Stimulated activated CD4-positive, alpha-beta T cell treated with anti-CD3 and anti-CD28 coated beads, Interleukin-4, amount 100 ng/mL, for 48 hours (primary cell): Measurements from ENCODE around the gene CDH23.
A peak's percentile ranks its signal among the peaks of the same experiment; 100 is the strongest.

Experiments
- DNase-seq, 2 donors: peaks; one replicate each; pipeline ENCODE4 v3.0.0-alpha.2; 2020; ENCODE audit warnings: low read depth in 2 of 2

The CDH23 gene

DNA sequence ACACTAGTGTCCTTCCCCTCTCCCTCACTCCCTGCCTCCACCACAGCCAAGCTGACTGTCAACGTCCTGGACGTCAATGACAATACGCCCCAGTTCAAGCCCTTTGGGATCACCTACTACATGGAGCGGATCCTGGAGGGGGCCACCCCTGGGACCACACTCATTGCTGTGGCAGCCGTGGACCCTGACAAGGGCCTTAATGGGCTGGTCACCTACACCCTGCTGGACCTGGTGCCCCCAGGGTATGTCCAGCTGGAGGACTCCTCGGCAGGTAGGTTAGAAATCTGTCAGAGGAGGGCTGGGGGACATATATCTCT lies 401.5 kb downstream of the CDH23 start:
- DNase-seq: no peak

DNA sequence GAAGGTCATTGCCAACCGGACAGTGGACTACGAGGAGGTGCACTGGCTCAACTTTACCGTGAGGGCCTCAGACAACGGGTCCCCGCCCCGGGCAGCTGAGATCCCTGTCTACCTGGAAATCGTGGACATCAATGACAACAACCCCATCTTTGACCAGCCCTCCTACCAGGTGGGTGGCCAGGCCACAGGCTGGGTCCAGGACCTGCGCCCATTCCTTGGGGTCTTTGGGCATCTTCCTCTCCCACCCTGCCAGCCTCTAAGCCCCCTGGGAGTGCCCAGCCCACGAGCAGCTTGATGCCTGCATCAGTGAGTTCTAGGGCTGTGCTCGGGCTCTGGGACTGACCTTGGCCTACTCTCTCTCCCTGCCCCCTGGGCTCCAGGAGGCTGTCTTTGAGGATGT lies 402.4 kb downstream of the CDH23 start:
- DNase-seq: no peak

DNA sequence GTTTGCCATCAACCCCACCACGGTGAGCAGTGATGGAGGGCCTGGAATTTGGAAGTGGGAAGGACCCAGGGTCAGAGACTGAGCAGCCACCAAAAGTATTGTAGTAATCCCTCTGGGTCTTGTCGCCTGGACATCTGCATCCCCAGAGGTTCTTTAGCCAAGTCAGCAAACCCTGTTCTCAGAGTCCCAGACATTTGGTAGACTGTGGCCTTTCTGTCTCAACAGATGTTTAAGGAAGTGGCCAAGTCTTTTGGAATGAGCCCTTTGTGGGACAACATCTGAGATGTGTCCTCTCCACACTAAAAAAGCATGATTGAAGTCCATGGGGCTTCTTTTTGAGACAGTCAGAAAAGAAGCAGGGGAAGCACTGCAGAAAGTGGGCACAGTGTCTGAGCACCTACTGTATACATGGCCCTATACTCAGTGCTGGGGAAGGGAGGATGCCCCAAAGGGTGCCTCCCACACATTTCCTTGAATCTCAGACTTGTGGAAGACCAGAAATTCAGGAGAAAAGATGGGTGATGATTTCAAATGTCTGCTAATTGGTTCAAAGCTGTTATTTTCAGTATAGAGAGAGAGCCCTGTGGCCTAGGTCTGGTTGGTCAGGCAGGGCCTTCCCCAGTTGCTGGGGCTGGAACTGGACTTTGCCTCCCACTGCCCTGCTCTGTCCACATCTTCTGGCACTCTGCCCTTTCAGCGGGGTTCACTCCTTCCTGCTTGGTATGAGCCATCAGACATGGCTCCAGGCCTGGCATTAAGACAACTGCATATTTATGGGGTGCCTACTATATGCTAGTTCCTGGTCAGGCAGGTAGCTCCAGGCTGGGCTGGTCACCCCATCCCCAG lies 403.1 kb downstream of the CDH23 start:
- no peak for DNase-seq

DNA sequence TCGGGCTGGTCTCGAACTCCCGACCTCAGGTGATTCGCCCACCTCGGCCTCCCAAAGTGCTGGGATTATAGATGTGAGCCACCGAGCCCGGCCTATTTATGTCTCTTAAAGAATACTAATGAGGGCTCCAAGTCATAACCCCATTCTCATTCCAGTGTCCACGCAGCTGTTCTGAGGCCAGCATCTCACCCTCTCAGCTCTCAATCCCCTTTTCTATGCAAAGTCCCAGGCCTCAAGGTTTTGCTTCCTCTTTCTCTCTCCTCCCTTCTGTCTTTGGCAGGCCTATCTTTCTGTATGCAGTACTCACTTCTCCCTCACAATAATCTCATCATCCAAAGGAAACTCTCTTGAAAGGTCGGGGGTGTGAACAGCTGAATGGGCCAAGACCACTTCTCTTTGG lies 404.6 kb downstream of the CDH23 start:
- DNase-seq: no peak

DNA sequence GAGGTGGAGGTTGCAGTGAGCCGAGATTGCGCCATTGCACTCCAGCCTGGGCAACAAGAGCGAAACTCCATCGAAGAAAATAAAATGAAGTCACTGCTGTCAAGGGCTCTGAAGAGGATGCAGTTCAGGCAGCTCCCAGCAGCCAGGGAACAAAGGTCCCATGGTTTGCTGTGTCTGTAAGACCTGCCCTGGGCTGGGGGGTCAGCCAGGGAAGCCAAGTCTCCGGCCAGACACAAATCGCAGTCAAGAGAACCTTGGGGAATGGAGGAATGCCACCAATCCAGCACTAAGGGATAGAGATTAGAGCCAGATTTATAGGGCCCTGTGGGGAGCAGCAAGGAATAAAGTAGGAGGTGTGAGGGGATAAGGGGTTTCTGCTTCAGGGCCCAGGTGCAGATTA lies 405.5 kb downstream of the CDH23 start:
- no peak for DNase-seq

DNA sequence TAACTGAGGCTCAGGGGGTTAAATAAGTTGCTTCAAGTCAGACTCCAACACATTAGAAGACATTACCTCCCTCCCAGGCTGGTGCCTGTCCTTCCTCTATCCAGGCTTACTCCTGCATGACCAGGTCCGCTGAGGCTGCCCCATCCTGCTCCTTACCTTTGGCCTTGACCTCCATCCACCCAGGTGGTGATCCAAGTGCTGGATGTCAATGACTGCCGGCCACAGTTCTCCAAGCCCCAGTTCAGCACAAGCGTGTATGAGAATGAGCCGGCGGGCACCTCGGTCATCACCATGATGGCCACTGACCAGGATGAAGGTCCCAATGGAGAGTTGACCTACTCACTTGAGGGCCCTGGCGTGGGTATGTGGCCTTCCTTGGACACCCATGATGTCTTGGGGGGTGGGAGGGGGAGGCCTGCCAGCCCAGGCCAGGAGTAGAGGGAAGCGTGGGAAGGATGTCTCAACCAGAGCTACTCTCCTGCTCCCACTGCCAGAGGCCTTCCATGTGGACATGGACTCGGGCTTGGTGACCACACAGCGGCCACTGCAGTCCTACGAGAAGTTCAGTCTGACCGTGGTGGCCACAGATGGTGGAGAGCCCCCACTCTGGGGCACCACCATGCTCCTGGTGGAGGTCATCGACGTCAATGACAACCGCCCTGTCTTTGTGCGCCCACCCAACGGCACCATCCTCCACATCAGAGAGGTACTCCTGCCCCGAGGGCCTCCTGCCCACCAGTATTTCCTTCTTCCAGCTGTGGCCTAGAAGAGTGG lies 406.2 kb downstream of the CDH23 start:
- DNase-seq: no peak

DNA sequence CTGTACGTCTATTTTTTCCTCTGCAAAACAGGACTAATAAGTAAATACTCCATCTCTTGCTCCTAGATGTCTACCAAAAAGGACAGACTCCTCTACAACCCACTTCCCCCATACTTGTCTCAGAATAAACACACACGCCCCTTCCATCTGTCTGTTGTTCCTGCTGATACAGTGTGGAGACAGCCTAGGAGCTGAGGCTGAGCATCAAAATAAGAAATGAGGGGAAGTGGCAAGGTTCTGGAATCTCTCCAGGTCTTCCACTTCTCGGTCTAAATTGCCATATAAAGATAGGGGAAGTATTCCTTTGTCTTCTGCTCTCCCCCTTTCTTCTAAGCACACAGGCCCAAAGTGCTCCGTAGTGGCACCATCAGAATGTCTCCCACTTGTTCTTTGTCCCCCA lies 407.4 kb downstream of the CDH23 start:
- no peak for DNase-seq

DNA sequence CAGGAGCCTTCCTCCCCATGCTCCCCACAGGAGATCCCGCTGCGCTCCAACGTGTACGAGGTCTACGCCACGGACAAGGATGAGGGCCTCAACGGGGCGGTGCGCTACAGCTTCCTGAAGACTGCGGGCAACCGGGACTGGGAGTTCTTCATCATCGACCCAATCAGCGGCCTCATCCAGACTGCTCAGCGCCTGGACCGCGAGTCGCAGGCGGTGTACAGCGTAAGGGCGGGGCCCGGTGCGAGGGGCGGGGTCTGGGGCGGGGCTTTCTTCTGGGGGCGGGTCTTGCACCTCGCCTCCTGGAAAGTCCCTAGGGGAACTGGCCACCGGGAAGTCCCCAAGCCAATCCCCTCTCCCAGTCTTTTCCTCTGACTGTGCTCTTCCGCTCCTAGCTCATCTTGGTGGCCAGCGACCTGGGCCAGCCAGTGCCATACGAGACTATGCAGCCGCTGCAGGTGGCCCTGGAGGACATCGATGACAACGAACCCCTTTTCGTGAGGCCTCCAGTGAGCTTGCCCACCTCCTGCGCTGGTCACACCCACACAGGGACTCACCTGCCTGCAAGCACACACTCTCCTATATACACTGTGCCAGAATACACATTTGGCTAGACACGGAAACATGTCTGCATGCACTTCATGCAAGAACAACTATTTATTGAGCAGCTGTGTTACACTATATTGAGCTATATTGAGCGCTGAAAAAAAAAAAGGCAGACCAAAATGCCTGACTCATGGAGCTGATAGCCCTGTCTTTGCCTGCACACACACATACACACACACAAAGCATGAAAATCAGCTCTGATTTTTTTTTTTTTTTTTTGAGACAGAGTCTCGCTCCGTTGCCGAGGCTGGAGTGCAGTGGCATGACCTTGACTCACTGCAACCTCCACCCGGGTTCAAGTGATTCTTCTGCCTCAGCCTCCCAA lies 409.3 kb downstream of the CDH23 start:
- DNase-seq: no peak

DNA sequence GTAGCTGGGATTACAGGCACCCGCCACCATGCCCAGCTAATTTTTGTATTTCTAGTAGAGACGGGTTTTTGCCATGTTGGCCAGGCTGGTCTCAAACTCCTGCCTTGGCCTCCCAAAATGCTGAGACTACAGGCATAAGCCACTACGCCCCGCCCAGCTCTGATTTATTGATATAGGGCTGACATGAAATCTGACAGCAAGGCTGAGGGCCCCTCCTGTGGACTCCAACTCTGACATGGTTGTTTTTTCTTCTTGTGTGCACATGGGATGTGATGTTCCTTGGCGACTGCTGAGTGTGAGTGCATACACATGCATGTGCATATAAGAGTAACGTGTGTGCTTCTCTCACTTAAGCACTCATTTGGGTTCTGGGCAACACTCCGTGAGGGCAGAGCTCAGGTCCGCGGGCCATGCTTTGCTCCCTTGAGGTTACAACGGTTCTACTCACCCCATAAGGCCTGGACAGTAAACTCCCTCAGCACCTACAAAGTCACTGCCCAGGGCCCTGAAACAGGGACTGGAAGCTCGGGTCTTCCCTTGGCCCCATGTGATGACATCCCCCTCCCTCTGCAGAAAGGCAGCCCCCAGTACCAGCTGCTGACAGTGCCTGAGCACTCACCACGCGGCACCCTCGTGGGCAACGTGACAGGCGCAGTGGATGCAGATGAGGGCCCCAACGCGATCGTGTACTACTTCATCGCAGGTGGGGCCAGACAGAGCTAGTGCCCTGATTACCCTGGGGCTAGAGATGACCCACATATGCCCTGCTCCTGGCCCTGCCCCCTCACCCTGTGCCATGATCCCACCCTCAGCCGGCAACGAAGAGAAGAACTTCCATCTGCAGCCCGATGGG lies 410.2 kb downstream of the CDH23 start:
- no peak for DNase-seq

DNA sequence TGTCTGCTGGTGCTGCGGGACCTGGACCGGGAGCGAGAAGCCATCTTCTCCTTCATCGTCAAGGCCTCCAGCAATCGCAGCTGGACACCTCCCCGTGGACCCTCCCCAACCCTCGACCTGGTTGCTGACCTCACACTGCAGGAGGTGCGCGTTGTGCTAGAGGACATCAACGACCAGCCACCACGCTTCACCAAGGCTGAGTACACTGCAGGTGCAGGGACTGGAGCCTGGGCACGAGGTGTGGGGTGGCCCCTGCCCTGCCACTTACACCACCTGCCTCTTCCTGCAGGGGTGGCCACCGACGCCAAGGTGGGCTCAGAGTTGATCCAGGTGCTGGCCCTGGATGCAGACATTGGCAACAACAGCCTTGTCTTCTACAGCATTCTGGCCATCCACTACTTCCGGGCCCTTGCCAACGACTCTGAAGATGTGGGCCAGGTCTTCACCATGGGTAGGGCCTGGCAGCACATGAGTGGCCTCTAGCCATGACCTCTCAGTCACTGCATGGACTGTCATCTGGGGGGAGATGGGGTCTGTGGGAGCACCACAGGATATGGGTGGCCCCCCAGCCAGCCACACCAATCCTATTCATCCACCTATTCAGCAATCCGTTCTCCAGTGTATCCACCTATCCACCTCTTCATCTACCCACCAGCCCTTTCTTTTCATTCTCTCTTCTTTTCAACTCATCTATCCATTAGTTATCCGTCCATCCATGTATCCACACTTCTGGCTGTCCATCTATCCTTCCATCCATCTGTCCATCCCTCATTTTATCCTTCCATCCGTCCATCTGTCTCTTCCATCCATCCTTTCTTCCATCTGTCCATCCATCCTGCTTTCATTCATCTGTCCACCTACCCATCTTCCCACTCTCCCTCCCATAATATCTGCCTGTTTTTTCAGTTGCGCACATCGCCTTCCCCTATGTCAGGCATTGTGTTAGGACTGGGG lies 411.1 kb downstream of the CDH23 start:
- no peak for DNase-seq

DNA sequence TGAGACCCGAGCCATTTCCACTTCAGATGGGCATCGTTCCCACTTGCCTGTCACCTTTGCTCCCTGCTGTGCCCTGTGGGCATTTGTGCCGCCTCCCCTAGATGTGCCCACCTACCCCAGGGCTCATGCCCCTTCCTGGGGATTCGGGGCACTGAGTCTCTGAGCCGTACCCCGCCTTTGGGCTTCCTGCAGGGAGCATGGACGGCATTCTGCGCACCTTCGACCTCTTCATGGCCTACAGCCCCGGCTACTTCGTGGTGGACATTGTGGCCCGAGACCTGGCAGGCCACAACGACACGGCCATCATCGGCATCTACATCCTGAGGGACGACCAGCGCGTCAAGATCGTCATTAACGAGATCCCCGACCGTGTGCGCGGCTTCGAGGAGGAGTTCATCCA lies 412.9 kb downstream of the CDH23 start:
- no peak for DNase-seq

DNA sequence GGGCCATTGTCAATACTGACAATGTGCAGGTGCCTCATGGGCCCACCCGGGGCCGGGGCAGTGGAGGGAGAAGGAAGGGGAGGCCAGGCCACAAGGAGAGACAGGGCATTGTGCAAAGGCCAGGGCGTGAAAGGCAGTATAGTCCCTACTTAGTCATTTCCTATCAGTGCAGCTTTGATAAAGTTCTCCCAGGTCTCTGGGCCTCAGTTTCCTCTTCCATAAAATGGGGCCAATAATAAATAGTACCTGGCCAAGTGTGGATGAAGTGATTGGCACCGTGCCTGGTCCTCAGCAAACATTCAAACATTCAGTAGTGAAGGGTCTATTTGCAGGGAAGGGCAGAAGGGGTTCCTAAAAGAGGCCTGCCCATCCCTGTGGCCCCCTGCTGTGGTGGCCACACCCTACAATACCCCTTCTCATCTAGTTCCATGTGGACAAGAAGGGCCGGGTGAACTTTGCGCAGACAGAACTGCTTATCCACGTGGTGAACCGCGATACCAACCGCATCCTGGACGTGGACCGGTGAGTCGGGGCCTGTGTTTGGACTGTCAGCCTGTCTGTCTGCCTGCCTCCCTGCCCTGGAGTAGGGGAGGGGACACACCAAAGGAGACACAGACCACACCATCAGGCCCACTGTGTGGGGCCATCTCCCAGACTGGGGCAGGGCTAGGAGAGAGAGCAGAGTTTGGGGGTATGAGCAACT lies 413.5 kb downstream of the CDH23 start:
- DNase-seq: no peak

DNA sequence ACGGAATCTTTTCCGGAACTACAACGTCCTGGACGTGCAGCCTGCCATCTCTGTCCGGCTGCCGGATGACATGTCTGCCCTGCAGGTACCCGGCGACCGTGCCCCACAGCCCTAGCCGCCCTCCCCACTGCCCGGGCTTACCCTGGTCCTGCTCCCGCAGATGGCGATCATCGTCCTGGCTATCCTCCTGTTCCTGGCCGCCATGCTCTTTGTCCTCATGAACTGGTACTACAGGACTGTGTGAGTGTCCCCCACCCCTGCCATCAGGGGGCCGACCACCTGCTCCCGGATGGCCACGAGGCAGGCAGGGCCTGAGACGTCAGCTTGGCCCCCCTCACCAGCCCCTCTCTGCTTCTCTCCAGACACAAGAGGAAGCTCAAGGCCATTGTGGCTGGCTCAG lies 414.6 kb downstream of the CDH23 start:
- DNase-seq: no peak

DNA sequence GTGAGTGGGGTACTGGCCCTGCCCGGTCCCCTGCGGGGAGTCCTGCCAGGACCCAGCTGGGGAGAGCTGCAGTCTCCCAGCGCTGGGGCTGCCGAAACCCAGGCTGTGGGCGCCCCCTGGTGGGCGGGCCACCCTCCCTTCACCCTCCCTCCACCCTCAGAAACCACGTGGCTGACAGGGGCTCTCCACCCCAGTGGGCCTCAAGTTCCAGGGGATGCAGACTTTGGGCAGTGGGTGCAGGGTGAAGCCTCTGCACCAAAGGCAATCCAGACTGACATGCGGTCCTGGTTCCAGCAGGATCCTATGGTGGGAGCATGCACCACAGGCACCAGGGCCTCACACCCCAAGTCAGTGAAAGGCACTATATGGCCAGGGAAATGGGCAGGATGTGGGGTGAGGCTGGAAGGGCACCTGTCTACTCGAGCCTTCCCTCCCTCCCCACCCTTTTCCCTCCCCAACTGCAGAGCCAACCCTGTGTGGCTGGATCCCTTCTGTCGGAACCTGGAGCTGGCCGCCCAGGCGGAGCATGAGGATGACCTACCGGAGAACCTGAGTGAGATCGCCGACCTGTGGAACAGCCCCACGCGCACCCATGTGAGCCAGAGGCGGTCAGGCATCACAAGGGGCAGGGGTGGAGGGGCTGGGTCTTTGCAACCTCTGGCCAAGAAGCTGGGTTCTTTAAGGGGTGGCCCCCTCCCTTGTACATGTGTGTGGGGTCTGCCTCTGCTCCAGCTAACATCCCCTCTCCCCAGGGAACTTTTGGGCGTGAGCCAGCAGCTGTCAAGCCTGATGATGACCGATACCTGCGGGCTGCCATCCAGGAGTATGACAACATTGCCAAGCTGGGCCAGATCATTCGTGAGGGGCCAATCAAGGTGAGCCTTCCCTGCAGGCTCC lies 415.5 kb downstream of the CDH23 start:
- DNase-seq: peak; percentile 70 to 80

DNA sequence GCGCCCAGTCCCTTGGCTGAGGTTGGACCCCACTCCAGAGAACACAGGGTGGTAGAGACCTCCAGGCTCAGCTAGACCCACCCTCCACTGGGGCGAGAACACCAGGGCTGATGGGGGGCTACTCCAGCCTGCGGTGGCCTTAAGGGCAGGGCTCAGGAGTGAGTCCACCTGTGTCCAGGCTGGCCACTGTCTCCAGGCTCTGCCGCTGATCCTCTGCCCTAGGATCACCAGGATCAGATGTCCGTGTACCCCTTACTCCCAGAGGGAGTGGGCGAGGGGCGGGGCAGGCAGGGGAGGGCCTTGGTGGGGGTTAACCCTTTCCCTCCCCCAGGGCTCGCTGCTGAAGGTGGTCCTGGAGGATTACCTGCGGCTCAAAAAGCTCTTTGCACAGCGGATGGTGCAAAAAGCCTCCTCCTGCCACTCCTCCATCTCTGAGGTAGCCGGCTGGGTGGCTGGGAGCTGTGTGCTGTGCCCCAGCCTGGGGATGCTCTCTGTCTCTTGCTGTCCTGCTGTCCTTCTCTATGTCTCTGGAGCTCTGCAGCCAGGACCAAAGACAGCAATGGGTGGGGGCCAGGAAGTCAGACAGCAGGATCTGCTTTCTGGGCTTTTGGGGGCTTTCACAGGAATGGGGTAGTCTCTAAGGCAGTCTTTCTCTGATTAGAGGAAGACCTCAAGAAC lies 416.3 kb downstream of the CDH23 start:
- DNase-seq: no peak

DNA sequence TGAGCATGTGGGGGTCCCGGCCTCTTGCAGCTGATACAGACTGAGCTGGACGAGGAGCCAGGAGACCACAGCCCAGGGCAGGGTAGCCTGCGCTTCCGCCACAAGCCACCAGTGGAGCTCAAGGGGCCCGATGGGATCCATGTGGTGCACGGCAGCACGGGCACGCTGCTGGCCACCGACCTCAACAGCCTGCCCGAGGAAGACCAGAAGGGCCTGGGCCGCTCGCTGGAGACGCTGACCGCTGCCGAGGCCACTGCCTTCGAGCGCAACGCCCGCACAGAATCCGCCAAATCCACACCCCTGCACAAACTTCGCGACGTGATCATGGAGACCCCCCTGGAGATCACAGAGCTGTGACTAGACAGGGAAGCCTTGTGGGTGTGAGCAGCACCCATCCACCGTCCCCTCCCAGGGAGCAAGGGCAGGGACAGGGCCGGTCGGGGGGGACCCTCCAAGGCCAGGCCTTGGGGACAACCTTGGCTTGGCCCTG lies 418.2 kb downstream of the CDH23 start:
- DNase-seq: no peak

DNA sequence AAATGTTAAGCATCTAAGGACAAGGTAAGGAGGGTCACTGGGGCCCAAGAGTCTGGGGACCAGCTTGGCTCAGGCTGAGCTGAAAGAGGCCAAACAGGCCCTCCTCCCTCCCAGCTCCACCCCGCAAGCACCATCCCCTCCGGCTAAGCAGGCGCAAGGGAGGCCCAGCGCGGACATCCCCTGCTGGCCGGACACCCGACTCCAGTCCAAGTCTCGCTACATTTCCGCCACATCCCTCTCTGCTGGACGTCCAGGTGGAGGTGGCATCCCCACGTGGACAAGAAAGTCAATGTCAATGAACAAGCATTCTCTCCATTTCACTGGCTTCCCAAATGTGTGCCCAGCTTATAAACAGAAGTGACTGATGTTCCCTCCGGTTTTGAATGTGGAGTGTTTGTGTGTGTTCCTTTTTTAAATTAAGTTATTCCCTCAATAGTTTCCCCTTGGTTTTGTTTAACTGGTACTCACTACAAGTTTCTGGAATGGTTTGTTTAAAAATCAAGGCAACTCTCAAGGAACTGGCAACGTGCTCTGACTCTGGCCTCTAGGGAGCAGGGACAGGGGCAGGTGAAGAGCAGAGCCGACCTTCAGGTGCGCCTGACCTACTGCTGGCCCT lies 418.9 kb downstream of the CDH23 start:
- no peak for DNase-seq
